ENCODE data around the gene PJA1. TPM values are rescaled to one million over a fixed set of nuclear protein-coding genes. Genes with fewer than 3 reads are reported as not detected.

The PJA1 gene
- total and polyA plus RNA-seq, 2 experiments from 2014 or later = 68.9 to 73.4 TPM

DNA sequence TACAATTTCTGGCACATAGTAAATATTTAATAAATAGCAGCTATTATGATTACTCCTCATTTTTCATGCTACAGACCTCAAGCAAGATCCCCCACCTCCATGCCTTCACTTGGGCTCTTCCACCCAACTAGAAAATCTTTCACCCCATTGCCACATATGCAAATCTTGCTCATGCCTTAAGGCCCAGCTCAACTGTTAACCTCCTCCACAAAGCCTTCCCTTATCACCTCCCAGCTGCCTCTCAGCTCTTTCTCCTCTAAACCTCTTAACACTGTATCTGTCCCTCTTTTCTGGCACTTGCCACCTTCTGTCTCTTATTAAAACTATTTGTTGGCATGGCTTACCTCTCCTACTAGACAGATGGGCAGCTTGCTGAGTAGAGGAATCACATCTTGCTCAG is 51.5 kb downstream of the PJA1 start:
- no peak overlapping the region for H3K4me3 ChIP-seq
- H3K9me3 ChIP-seq (ENCODE audit: low read depth) = no peaks in the 10 kb centered on the region
- H3K27ac ChIP-seq = no peak overlapping the region
- TF ChIP-seq, protein P1, sequence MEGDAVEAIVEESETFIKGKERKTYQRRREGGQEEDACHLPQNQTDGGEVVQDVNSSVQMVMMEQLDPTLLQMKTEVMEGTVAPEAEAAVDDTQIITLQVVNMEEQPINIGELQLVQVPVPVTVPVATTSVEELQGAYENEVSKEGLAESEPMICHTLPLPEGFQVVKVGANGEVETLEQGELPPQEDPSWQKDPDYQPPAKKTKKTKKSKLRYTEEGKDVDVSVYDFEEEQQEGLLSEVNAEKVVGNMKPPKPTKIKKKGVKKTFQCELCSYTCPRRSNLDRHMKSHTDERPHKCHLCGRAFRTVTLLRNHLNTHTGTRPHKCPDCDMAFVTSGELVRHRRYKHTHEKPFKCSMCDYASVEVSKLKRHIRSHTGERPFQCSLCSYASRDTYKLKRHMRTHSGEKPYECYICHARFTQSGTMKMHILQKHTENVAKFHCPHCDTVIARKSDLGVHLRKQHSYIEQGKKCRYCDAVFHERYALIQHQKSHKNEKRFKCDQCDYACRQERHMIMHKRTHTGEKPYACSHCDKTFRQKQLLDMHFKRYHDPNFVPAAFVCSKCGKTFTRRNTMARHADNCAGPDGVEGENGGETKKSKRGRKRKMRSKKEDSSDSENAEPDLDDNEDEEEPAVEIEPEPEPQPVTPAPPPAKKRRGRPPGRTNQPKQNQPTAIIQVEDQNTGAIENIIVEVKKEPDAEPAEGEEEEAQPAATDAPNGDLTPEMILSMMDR (IDR thresholded peaks at IDR 0.05; ENCODE audit: low read depth, low read length) = no peak
- H3K27me3 ChIP-seq = no peaks in the 10 kb centered on the region
- no peaks in the 10 kb centered on the region for H3K36me3 ChIP-seq
- peaks cover 5% of the 10 kb centered on the region for H3K4me1 ChIP-seq (ENCODE audit: low read depth)
- peak in 1 of 2 donors; percentile 19 for DNase-seq (ENCODE audit: low read depth in 1 of 2, low spot score in 1 of 2)

Data from cardiac muscle cell (in vitro differentiated cells and primary cell).